C4-2B (cell line): Measurements from ENCODE around the gene SPTLC3.

Source experiments
- ZFX ChIP-seq: fragments of 450-650 bp; IDR thresholded peaks from 2 replicates; pipeline ENCODE4 v1.6.1; 2017
- TF ChIP-seq, protein P1 (sequence below): fragments of 450-650 bp; conservative IDR thresholded peaks from 2 replicates; pipeline ENCODE4 v1.5.1; 2017; ENCODE audit warnings: mild to moderate bottlenecking

DNA sequence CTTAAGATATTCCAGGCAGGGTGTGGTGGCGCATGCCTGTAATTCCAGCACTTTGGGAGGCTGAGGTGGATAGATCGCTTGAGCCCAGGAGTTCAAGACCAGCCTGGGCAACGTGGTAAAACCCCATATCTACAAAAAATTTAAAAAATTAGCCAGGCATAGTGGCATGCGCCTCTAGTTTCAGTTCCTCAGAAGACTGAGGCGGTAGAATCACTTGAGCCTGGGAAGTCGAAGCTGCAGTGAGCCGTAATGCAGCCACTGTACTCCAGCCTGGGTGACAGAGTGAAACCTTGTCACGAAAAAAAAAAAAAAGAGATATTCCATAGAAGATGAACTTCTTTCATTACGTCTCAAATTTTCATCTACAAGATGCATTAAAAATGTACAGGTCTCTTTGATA, 165.6 kb downstream of the SPTLC3 start:
- TF ChIP-seq, protein P1, sequence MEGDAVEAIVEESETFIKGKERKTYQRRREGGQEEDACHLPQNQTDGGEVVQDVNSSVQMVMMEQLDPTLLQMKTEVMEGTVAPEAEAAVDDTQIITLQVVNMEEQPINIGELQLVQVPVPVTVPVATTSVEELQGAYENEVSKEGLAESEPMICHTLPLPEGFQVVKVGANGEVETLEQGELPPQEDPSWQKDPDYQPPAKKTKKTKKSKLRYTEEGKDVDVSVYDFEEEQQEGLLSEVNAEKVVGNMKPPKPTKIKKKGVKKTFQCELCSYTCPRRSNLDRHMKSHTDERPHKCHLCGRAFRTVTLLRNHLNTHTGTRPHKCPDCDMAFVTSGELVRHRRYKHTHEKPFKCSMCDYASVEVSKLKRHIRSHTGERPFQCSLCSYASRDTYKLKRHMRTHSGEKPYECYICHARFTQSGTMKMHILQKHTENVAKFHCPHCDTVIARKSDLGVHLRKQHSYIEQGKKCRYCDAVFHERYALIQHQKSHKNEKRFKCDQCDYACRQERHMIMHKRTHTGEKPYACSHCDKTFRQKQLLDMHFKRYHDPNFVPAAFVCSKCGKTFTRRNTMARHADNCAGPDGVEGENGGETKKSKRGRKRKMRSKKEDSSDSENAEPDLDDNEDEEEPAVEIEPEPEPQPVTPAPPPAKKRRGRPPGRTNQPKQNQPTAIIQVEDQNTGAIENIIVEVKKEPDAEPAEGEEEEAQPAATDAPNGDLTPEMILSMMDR, result no peak
- TF ChIP-seq ZFX, result no peak
